Loucy (cell line): ENCODE measurements around the gene TBL1X.

Experiments
- CTCF ChIP-seq: fragments of 200-600 bp; sonication (generic); conservative IDR thresholded peaks from 2 replicates; pipeline ENCODE4 v1.5.1; 2014; ENCODE audit warnings: mild to moderate bottlenecking, antibody characterized with exemption, low read length
- EZH2phosphoT487 ChIP-seq: fragments of 200-600 bp; IDR thresholded peaks from 2 replicates; pipeline ENCODE4 v1.6.1; 2018; ENCODE audit warnings: antibody characterized with exemption, mild to moderate bottlenecking, moderate library complexity, borderline replicate concordance

GRCh38 chrX:9557091-9557490, 92.2 kb downstream of the TBL1X start:
- TF ChIP-seq CTCF (no peak), EZH2phosphoT487 (no peak)
